ENCODE measurements around the gene CFAP61.

DNA sequence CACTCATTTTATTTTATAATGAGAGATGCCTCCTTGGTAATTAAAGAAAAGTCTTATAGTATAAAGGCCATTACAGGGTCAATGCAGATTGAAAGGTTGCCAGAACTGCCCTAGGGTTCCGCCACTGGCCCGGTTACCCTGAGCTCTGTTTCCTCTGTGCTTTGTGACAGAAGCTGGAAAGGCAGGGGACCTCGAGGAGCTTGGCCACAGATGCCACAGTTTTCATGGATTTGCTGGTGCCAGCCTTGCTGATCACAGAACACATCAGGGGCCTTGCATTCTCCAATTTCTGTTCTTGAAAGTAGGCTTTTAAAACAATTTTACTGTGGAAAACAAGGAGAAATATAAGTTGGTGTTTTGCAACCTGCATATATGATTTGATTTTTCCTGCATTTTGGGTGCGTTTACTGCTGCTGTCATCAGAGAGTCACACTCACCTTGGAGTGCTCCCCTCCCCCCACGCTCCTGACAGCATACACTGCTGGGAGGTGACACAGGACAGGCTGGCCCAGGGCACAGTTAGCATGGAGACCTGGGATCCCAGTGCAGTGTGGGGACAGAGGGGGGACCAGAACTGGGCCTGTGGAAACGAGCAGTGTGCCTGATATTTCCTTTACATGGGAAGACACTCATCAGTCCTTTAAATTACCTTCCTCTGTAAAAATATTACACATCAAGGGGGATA is 142.8 kb downstream of the CFAP61 start:
- TF ChIP-seq POLR2A (IDR thresholded peaks at IDR 0.05) (no peak), CTCF (IDR thresholded peaks at IDR 0.05) (no peak), POLR2AphosphoS5 (IDR thresholded peaks at IDR 0.05) (no peak), EP300 (IDR thresholded peaks at IDR 0.05) (no peak)
